GM12864 (cell line): ENCODE results near the gene RNPEPL1.

Experiments
- DNase-seq: peaks from one replicate; pipeline ENCODE4 v3.0.0-alpha.2; 2011; ENCODE audit warnings: low read depth
- H3K4me3 ChIP-seq: 2 replicates; pipeline ENCODE4 v1.5.1; 2011; ENCODE audit warnings: mild to moderate bottlenecking, low read depth, low read length, control low read depth
- CTCF ChIP-seq: IDR thresholded peaks from 2 replicates; pipeline ENCODE4 v1.5.1; 2011; ENCODE audit warnings: low read depth, mild to moderate bottlenecking, moderate library complexity, low read length, control low read depth, inconsistent platforms; ENCODE audit errors: missing control alignments

Gene RNPEPL1

GRCh38 chr2:240522406-240522805 lies 45.9 kb upstream of the RNPEPL1 start:
- H3K4me3 ChIP-seq: no peak overlapping the region
- no peak for TF ChIP-seq CTCF
- no peak for DNase-seq

- no peak for TF ChIP-seq CTCF
- no peak overlapping the region for H3K4me3 ChIP-seq
- no peak for DNase-seq
Observed at GRCh38 chr2:240523451-240524281, 44.6 kb upstream of the RNPEPL1 start.

DNA sequence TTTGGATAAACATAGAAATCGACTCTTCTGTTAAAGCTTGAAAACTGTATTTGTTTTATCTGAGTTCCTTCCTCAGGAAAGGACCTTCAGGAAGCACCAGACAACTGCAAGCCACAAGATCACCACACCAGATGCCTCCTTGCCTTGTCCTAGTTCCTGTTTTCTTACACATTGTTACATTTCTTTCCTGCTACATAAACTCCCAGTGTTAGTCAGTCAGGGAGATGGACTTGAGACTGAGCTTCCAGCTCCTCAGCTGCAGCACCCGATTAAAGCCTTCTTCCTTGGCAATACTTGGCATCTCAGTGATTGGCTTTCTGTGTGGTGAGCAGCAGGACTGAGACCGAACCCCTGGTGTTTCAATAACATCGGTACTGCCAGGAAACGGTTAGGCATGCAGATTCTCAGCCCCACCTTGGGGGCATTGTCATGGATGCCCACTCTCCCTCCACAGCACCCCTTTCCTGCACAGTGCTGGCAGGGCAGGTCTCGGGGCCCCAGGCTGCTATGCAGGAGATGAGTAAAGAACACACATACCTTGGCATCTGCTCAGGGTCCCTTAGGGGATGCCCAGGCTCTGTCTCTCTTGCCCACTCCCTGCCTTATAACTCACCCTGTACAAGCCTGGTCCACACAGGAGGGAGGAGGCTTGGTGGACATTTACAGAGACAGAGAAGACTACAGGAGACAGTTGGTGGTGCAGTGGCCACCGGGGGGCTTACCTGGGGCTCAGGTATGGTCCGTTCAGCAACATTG lies 43.1 kb upstream of the RNPEPL1 start:
- no peak for TF ChIP-seq CTCF
- no peak overlapping the region for H3K4me3 ChIP-seq
- no peak for DNase-seq

DNA sequence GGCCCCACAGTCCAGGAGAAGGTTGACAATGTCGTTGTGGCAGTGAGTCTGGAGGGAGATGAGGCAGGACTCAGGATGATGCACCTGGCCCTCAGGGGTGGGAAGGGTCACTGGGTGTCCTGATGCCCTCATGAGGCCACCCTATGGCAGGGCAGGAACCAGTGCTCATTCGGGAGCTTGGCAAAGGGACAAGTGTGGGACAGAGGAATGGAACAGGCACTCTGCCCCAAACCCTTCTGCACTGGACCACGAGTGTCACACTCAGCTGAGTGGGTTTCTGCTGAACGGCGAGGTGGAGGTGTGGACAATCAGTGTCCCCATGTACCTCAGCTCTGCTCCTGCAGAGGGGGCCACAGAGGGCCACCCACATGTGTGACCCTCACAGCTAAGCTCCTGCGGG lies 42.5 kb upstream of the RNPEPL1 start:
- no peak overlapping the region for H3K4me3 ChIP-seq
- TF ChIP-seq CTCF: no peak
- no peak for DNase-seq

DNA sequence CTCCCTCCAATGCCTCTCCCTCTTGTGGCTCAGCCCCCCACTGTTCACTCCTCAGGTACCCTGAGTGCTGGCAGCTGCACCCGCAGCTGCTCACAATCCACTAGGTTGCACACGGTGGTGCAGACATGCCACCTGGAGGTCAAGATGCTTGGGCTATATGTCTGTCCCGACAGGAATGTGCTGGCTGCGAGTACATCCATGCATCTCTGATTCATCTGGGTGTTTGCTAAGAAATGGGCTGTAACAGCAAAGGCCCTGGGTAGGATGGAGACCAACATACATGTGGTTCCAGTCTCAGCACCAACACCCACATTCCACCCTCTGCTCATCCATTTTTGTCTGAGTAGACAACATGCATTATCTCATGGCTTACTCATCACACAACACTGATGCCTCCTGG lies 41.8 kb upstream of the RNPEPL1 start:
- no peak for TF ChIP-seq CTCF
- H3K4me3 ChIP-seq: no peak overlapping the region
- DNase-seq: no peak

GRCh38 chr2:240527153-240527750 lies 41.0 kb upstream of the RNPEPL1 start:
- no peak overlapping the region for H3K4me3 ChIP-seq
- DNase-seq: no peak
- TF ChIP-seq CTCF: no peak
